Activated CD8-positive, alpha-beta T cell treated with anti-CD3 and anti-CD28 coated beads, Interleukin-2, amount 10 ng/mL, durations not matched to agents 7 days and 5 days (primary cell): ENCODE data around the gene KCND1. TPM values are rescaled to one million over a fixed set of nuclear protein-coding genes. Genes with fewer than 3 reads are reported as not detected.

ENCODE experiments used
- ATAC-seq: fragments of 150-1000 bp; cut with Tn5 transposase; one replicate; pipeline ENCODE4 v1.10.0; 2021; ENCODE audit warnings: moderate library complexity
- CTCF ChIA-PET: fragments of 350-600 bp; sonication (Branson Sonifier 250); formaldehyde crosslinking; loops from one replicate; lab custom pipeline; 2021; ENCODE audit warnings: antibody characterized with exemption; lab: Charles Lee
- POLR2A ChIA-PET: fragments of 350-600 bp; sonication (Branson Sonifier 250); formaldehyde crosslinking; loops from one replicate; lab custom pipeline; 2021; ENCODE audit warnings: antibody characterized with exemption; lab: Charles Lee
- DNase-seq: peaks from one replicate; pipeline ENCODE4 v3.0.0-alpha.2; 2020
- H3K27ac Mint-ChIP-seq: one replicate; pipeline ENCODE4 v1.8.0; 2021; ENCODE audit warnings: mild to moderate bottlenecking, mixed read lengths
- H3K27me3 Mint-ChIP-seq: one replicate; pipeline ENCODE4 v1.8.0; 2021; ENCODE audit warnings: low read depth, mixed read lengths
- H3K36me3 Mint-ChIP-seq: one replicate; pipeline ENCODE4 v1.8.0; 2021; ENCODE audit warnings: low read depth, mixed read lengths
- H3K4me1 Mint-ChIP-seq: one replicate; pipeline ENCODE4 v1.8.0; 2021; ENCODE audit warnings: low read depth, mixed read lengths
- H3K4me3 Mint-ChIP-seq: one replicate; pipeline ENCODE4 v1.8.0; 2021; ENCODE audit warnings: mild to moderate bottlenecking, mixed read lengths
- H3K9me3 Mint-ChIP-seq: one replicate; pipeline ENCODE4 v1.8.0; 2022; ENCODE audit warnings: mixed read lengths; ENCODE audit not compliant: insufficient read depth
- total RNA-seq, 2 experiments: library from RNA; stranded (reverse); gene quantifications; one replicate each; pipeline ENCODE4 v1.2.3, GENCODE V29; 2021

Gene KCND1
- total RNA-seq, 2 experiments from 2014 or later = 3.5 to 4.6 TPM

GRCh38 chrX:48936429-48937053, 35.1 kb downstream of the KCND1 start:
- Mint-ChIP-seq H3K27ac (peak overlapping the region; percentile 88), H3K36me3 (peaks cover 50% of the 10 kb centered on the region), H3K9me3 (no peaks in the 10 kb centered on the region), H3K4me1 (peaks cover 74% of the 10 kb centered on the region), H3K4me3 (no peak overlapping the region), H3K27me3 (no peaks in the 10 kb centered on the region)
- DNase-seq (no peak), ATAC-seq (no peak)
- ChIA-PET CTCF (interaction anchor here (0.8 to 3.0 kb wide), 8 partner anchors 10 to 288 kb away, joined by 3 to 23 read pairs (median 4); partner anchors contain the start of gene HDAC6), POLR2A (interaction anchor here (0.6 to 7.2 kb wide), 11 partner anchors 9 to 1100 kb away, joined by 3 to 126 read pairs (median 3); partner anchors contain the start of genes GRIPAP1, PIM2, PQBP1 and SLC35A2)

- Mint-ChIP-seq H3K4me1 (peaks cover 63% of the 10 kb centered on the region), H3K27me3 (no peaks in the 10 kb centered on the region), H3K9me3 (no peaks in the 10 kb centered on the region), H3K4me3 (no peak overlapping the region), H3K27ac (no peak overlapping the region), H3K36me3 (peaks cover 48% of the 10 kb centered on the region)
- POLR2A ChIA-PET = no interaction called here
- ATAC-seq = no peak
- CTCF ChIA-PET = no interaction called here
- DNase-seq = no peak
These were observed 36.4 kb downstream of the KCND1 start for GRCh38 chrX:48935301-48935670.

GRCh38 chrX:48934581-48935300, 36.9 kb downstream of the KCND1 start:
- peaks cover 58% of the 10 kb centered on the region for H3K4me1 Mint-ChIP-seq
- ATAC-seq = no peak
- no peaks in the 10 kb centered on the region for H3K27me3 Mint-ChIP-seq
- CTCF ChIA-PET = no interaction called here
- H3K4me3 Mint-ChIP-seq = no peak overlapping the region
- H3K27ac Mint-ChIP-seq = no peak overlapping the region
- POLR2A ChIA-PET = interaction anchor here (2.2 kb wide), 1 partner anchor 15 kb away, joined by 5 read pairs; no protein-coding TSS in a partner anchor
- DNase-seq = no peak
- H3K9me3 Mint-ChIP-seq = no peaks in the 10 kb centered on the region
- peaks cover 48% of the 10 kb centered on the region for H3K36me3 Mint-ChIP-seq

GRCh38 chrX:48933757-48934156, 37.9 kb downstream of the KCND1 start:
- Mint-ChIP-seq H3K4me1 (peaks cover 48% of the 10 kb centered on the region), H3K27ac (peak overlapping the region; percentile 16), H3K9me3 (no peaks in the 10 kb centered on the region), H3K27me3 (no peaks in the 10 kb centered on the region), H3K36me3 (peaks cover 48% of the 10 kb centered on the region), H3K4me3 (no peak overlapping the region)
- POLR2A ChIA-PET = interaction anchor here (2.2 kb wide), 1 partner anchor 14 kb away, joined by 5 read pairs; no protein-coding TSS in a partner anchor
- CTCF ChIA-PET = no interaction called here
- DNase-seq (no peak), ATAC-seq (no peak)

- CTCF ChIA-PET = interaction anchor here (1.1 to 1.2 kb wide), 2 partner anchors 18 to 279 kb away, joined by 3 read pairs; no protein-coding TSS in a partner anchor
These were observed 43.8 kb downstream of the KCND1 start for GRCh38 chrX:48927736-48928382.

GRCh38 chrX:48927123-48927522, 44.5 kb downstream of the KCND1 start:
- ATAC-seq (no peak), DNase-seq (no peak)
- H3K9me3 Mint-ChIP-seq = no peaks in the 10 kb centered on the region
- POLR2A ChIA-PET = interaction anchor here (1.5 kb wide), 1 partner anchor 9 kb away, joined by 6 read pairs; no protein-coding TSS in a partner anchor
- H3K4me1 Mint-ChIP-seq = peaks cover 15% of the 10 kb centered on the region
- no peaks in the 10 kb centered on the region for H3K27me3 Mint-ChIP-seq
- H3K4me3 Mint-ChIP-seq = no peak overlapping the region
- peaks cover 31% of the 10 kb centered on the region for H3K36me3 Mint-ChIP-seq
- CTCF ChIA-PET = interaction anchor here (1.1 to 1.2 kb wide), 3 partner anchors 11 to 279 kb away, joined by 3 to 4 read pairs (median 3); no protein-coding TSS in a partner anchor
- H3K27ac Mint-ChIP-seq = no peak overlapping the region

More at GRCh38 chrX:48927736-48928382, 43.8 kb downstream of the KCND1 start:
- Mint-ChIP-seq H3K27me3 (no peaks in the 10 kb centered on the region), H3K27ac (no peak overlapping the region), H3K4me1 (peaks cover 15% of the 10 kb centered on the region), H3K9me3 (no peaks in the 10 kb centered on the region), H3K36me3 (peaks cover 30% of the 10 kb centered on the region), H3K4me3 (no peak overlapping the region)
- ATAC-seq (no peak), DNase-seq (no peak)
- POLR2A ChIA-PET = interaction anchor here (1.5 kb wide), 1 partner anchor 9 kb away, joined by 6 read pairs; no protein-coding TSS in a partner anchor

- ChIA-PET POLR2A (interaction anchor here (0.9 to 1.3 kb wide), 2 partner anchors 13 to 16 kb away, joined by 3 to 7 read pairs; no protein-coding TSS in a partner anchor), CTCF (interaction anchor here (1.8 kb wide), 1 partner anchor 15 kb away, joined by 4 read pairs; no protein-coding TSS in a partner anchor)
- no peaks in the 10 kb centered on the region for H3K27me3 Mint-ChIP-seq
- peaks cover 29% of the 10 kb centered on the region for H3K36me3 Mint-ChIP-seq
- H3K9me3 Mint-ChIP-seq = no peaks in the 10 kb centered on the region
- H3K4me1 Mint-ChIP-seq = peaks cover 38% of the 10 kb centered on the region
- ATAC-seq (no peak), DNase-seq (no peak)
- H3K4me3 Mint-ChIP-seq = no peak overlapping the region
- peak overlapping the region; percentile 64 for H3K27ac Mint-ChIP-seq
These were observed 47.4 kb downstream of the KCND1 start for GRCh38 chrX:48924270-48924669.

- Mint-ChIP-seq H3K4me3 (no peak overlapping the region), H3K27me3 (no peaks in the 10 kb centered on the region), H3K9me3 (no peaks in the 10 kb centered on the region), H3K36me3 (peaks cover 29% of the 10 kb centered on the region), H3K4me1 (peaks cover 41% of the 10 kb centered on the region), H3K27ac (peak overlapping the region; percentile 64)
- ATAC-seq (no peak), DNase-seq (no peak)
- ChIA-PET POLR2A (interaction anchor here (0.9 to 1.3 kb wide), 2 partner anchors 13 to 16 kb away, joined by 3 to 7 read pairs; no protein-coding TSS in a partner anchor), CTCF (interaction anchor here (1.8 kb wide), 1 partner anchor 16 kb away, joined by 4 read pairs; no protein-coding TSS in a partner anchor)
These were observed 47.9 kb downstream of the KCND1 start for GRCh38 chrX:48923771-48924170.

GRCh38 chrX:48920718-48921104, 50.9 kb downstream of the KCND1 start:
- Mint-ChIP-seq H3K27me3 (no peaks in the 10 kb centered on the region), H3K4me3 (peak overlapping the region; percentile 90), H3K27ac (peak overlapping the region; percentile 89), H3K4me1 (peaks cover 55% of the 10 kb centered on the region), H3K9me3 (no peaks in the 10 kb centered on the region), H3K36me3 (peaks cover 40% of the 10 kb centered on the region)
- ChIA-PET CTCF (interaction anchor here (1.1 to 1.8 kb wide), 6 partner anchors 17 to 122 kb away, joined by 3 to 23 read pairs (median 4); partner anchors contain the start of gene TFE3), POLR2A (interaction anchor here (0.8 to 5.2 kb wide), 4 partner anchors 13 to 38 kb away, joined by 4 to 126 read pairs (median 5); no protein-coding TSS in a partner anchor)
- ATAC-seq = no peak
- DNase-seq = no peak

- POLR2A ChIA-PET = interaction anchor here (0.7 to 5.2 kb wide), 9 partner anchors 10 to 123 kb away, joined by 3 to 126 read pairs (median 3); partner anchors contain the start of gene TFE3
- Mint-ChIP-seq H3K4me3 (peak overlapping the region; percentile 90), H3K9me3 (no peaks in the 10 kb centered on the region), H3K27me3 (no peaks in the 10 kb centered on the region), H3K27ac (peak overlapping the region; percentile 89), H3K36me3 (peaks cover 38% of the 10 kb centered on the region), H3K4me1 (peaks cover 55% of the 10 kb centered on the region)
- CTCF ChIA-PET = interaction anchor here (1.2 to 1.8 kb wide), 5 partner anchors 17 to 26 kb away, joined by 3 to 23 read pairs (median 4); no protein-coding TSS in a partner anchor
- ATAC-seq (no peak), DNase-seq (peak; percentile 36)
These were observed 51.5 kb downstream of the KCND1 start for GRCh38 chrX:48919947-48920717.
